PFSK-1 (cell line): Measurements from ENCODE around the gene KRTAP26-1. TPM values are rescaled to one million over a fixed set of nuclear protein-coding genes. Genes with fewer than 3 reads are reported as not detected.

ENCODE experiments used
- FOXP2 ChIP-seq: optimal IDR thresholded peaks from 2 replicates; pipeline ENCODE3; 2011; ENCODE audit warnings: borderline replicate concordance, control low read depth, inconsistent platforms; ENCODE audit not compliant: insufficient read depth; ENCODE audit errors: extremely low read length, extremely low read depth
- POLR2AphosphoS5 ChIP-seq: IDR thresholded peaks from 2 replicates; pipeline ENCODE4 v1.6.1; 2012; ENCODE audit warnings: low read depth, mild to moderate bottlenecking, control low read depth, low read length, moderate library complexity
- SIN3A ChIP-seq: IDR thresholded peaks from 2 replicates; pipeline ENCODE4 v1.6.1; 2012; ENCODE audit warnings: mild to moderate bottlenecking, low read length, moderate library complexity, borderline replicate concordance; ENCODE audit not compliant: insufficient read depth
- TAF1 ChIP-seq: IDR thresholded peaks from 2 replicates; pipeline ENCODE4 v1.6.1; 2012; ENCODE audit warnings: low read length, control low read depth, borderline replicate concordance; ENCODE audit not compliant: insufficient read depth
- polyA plus RNA-seq: library from polyadenylated mRNA; unstranded; fragments of >200 nt; gene quantifications from one replicate; pipeline ENCODE4 v1.2.1, GENCODE V29; 2012; ENCODE audit warnings: low read depth, missing spikeins; ENCODE audit not compliant: insufficient read length
- TF ChIP-seq, protein P1 (sequence below), 2 experiments: IDR thresholded peaks; 2 replicates each; pipeline versions ENCODE4 v1.6.1 to v1.8.0; 2011 to 2012; ENCODE audit warnings: low read depth in 2 of 2, low read length in 2 of 2, control low read depth in 1 of 2, inconsistent platforms in 1 of 2, mild to moderate bottlenecking in 1 of 2, moderate library complexity in 1 of 2; ENCODE audit not compliant: insufficient read depth in 1 of 2

KRTAP26-1 gene, protein sequence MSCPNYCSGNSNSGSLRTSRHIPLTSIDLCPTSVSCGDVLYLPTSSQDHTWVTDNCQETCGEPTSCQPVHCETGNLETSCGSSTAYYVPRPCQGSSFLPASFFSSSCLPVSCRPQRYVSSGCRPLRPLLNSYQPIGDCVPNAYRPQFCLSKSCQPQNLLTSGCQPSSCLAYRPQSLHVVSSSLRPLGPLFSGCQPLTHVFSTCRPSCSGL
- not detected for polyA plus RNA-seq

DNA sequence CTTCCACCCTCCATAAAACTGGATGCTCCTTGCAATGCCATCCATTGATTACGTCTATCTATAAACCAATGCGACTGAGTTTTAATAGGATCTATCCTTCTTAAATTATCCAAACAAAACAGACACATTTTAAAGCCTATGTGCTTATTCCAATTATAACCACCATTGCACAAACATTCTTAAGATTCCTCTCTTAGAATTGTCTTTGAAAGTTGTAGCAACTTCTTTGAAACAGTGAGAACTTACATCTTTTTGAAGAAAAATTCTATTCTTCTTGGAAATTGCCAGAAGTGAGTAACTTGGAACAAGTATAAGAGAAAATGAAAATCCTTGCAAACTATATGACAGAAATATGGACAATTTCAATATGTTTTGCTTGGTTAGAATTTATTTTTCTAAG lies at the start of gene KRTAP26-1:
Gene KRTAP26-1, minus strand, starts transcription at position 101 of the 400 bp plus-strand sequence. CDS start 280 bp downstream, outside the sequence.
- TF ChIP-seq FOXP2 (no peak), POLR2AphosphoS5 (no peak), TAF1 (no peak), SIN3A (no peak)
- TF ChIP-seq, protein P1, sequence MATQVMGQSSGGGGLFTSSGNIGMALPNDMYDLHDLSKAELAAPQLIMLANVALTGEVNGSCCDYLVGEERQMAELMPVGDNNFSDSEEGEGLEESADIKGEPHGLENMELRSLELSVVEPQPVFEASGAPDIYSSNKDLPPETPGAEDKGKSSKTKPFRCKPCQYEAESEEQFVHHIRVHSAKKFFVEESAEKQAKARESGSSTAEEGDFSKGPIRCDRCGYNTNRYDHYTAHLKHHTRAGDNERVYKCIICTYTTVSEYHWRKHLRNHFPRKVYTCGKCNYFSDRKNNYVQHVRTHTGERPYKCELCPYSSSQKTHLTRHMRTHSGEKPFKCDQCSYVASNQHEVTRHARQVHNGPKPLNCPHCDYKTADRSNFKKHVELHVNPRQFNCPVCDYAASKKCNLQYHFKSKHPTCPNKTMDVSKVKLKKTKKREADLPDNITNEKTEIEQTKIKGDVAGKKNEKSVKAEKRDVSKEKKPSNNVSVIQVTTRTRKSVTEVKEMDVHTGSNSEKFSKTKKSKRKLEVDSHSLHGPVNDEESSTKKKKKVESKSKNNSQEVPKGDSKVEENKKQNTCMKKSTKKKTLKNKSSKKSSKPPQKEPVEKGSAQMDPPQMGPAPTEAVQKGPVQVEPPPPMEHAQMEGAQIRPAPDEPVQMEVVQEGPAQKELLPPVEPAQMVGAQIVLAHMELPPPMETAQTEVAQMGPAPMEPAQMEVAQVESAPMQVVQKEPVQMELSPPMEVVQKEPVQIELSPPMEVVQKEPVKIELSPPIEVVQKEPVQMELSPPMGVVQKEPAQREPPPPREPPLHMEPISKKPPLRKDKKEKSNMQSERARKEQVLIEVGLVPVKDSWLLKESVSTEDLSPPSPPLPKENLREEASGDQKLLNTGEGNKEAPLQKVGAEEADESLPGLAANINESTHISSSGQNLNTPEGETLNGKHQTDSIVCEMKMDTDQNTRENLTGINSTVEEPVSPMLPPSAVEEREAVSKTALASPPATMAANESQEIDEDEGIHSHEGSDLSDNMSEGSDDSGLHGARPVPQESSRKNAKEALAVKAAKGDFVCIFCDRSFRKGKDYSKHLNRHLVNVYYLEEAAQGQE (IDR thresholded peaks at IDR 0.05; ENCODE audit: insufficient read depth in 1 of 2, low read depth in 2 of 2, low read length in 2 of 2): no peak

DNA sequence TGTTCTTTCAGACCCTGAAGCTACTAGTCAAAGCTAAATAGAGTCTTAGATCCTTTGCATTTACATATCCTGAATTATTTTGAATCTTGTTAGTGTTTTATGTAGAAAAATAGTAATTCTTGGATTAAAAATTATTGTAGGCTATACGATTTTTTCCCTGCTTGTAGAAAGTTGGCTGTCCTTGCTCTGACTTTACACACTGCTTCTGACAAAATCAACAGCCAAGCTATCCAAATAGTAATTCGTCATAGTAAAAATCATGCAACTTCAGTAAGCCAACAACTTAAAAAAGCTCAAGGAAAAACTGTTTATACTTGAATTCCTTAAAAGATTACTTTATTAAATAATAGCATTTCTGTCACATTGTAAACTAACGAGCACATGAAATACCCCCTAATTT lies 35.8 kb upstream of the KRTAP26-1 start:
- no peak for TF ChIP-seq TAF1
- no peak for TF ChIP-seq FOXP2
- no peak for TF ChIP-seq SIN3A
- TF ChIP-seq, protein P1 (IDR thresholded peaks at IDR 0.05; ENCODE audit: insufficient read depth in 1 of 2, low read depth in 2 of 2, low read length in 2 of 2): no peak
- TF ChIP-seq POLR2AphosphoS5: no peak

DNA sequence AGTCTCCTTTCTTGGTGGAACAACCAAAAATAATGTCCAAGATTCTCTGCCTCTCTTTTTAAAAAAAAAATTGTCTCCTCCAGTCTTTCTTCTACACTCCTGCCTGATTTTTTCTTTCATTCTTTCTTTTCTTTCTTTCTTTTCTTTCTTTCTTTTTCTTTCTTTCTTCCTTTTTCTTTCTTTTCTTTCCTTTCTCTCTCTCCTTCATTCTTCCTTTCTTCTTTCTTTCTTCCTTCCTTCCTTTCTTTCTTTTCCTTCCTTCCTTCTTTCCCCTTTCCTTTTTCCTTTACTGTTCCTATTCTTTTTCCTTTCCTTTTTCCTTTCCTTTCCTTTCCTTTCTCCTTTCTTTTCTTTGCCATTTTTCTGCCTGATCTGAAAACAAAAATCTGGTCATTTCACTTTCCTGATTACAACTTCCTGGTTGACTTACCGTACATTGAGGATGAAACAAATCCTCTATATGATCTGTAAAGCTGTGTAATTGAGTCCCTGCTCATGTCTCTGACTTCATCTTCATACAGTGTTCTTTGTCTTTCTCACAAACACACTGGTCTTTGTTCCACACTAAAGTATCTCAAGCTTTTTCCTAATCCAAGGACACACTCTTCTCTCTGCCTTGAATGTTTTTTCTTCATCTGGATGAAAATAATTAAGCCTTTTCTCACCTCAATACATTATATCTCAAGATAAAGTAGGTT lies 34.3 kb upstream of the KRTAP26-1 start:
- TF ChIP-seq FOXP2: no peak
- no peak for TF ChIP-seq SIN3A
- TF ChIP-seq, protein P1 (IDR thresholded peaks at IDR 0.05; ENCODE audit: insufficient read depth in 1 of 2, low read depth in 2 of 2, low read length in 2 of 2): no peak
- no peak for TF ChIP-seq TAF1

DNA sequence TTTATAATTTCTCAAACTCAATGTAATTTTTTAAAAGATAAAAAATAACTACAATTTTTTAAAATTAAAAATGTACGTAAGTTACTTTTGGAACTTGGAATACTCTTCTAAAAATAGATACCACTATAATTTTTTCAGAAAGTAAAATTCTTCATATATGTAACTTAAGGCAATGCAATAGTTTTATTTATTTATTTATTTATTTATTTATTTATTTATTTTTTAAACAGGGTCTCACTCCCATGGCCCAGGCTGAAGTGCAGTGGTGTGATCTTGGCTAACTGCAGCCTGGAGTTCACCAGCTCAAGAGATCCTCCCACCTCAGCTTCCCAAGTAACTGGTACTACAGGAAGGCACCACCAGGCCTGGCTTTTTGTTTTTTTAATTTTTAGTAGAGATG lies 31.4 kb upstream of the KRTAP26-1 start:
- TF ChIP-seq FOXP2: no peak
- no peak for TF ChIP-seq POLR2AphosphoS5

DNA sequence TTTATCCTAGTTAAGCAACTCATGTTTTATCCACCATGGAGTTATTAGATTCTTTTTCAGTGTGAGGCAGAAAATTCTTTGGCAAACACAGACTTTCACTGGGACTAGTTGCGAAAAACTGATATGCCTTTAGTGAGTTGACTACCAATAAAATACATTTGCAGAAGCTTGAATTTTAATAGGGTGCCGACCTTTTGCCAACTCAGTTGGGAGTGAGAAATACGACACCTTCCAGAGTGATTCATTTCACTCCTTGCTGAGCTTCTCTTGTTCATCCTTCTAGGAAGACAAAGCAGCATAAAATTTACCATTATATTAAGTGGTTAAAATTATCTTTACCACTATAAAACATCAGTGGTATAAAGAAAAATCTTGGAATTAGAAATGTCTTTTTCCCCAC lies 29.5 kb upstream of the KRTAP26-1 start:
- TF ChIP-seq POLR2AphosphoS5 (no peak), FOXP2 (no peak), SIN3A (no peak), TAF1 (no peak)
- TF ChIP-seq, protein P1 (IDR thresholded peaks at IDR 0.05; ENCODE audit: insufficient read depth in 1 of 2, low read depth in 2 of 2, low read length in 2 of 2): no peak
